ENCODE measurements around the gene CNPY1. TPM values are rescaled to one million over a fixed set of nuclear protein-coding genes. Genes with fewer than 3 reads are reported as not detected.

Gene CNPY1
- total RNA-seq, 2 donors from 2014 or later, result 0.33 TPM; not detected in 1

DNA sequence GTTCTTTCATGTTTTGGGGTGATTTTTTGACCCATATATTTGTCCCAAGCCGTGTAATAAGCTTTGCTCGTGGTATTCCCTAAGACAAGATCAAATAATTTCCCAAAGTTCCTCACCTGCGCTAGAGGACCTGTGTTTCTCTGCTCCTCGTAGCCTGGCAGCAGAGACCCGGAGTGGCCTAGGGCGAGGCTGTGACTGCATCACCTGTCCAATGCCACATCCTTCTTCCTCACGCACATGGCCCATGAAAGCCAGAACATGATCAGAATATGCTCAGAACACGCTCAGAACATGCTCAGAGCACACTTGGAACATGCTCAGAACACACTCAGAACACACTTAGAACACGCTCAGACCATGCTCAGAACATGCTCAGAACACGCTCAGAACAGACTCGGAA is 64.6 kb downstream of the CNPY1 start:
- Histone ChIP-seq H3K4me1 (ENCODE audit: control insufficient read depth, insufficient read depth, low read length) (no peaks in the 10 kb centered on the region), H3K36me3 (ENCODE audit: control insufficient read depth, insufficient read depth, low read length) (no peaks in the 10 kb centered on the region), H3K27ac (ENCODE audit: low read depth, low read length) (no peak overlapping the region), H3K9me3 (ENCODE audit: control insufficient read depth, low read length) (no peaks in the 10 kb centered on the region), H3K9ac (ENCODE audit: extremely low read depth, low read length, poor library complexity, severe bottlenecking) (no peak overlapping the region), H3K27me3 (ENCODE audit: control insufficient read depth, insufficient read depth, low read length, poor library complexity, severe bottlenecking) (peaks cover 86% of the 10 kb centered on the region), H3K4me3 (ENCODE audit: low read length) (no peak overlapping the region)
- no peak for DNase-seq
- Mint-ChIP-seq H3K36me3 (ENCODE audit: low read depth) (no peaks in the 10 kb centered on the region), H3K9me3 (no peaks in the 10 kb centered on the region), H3K27me3 (ENCODE audit: insufficient read depth) (peaks cover 86% of the 10 kb centered on the region), H3K4me3 (no peak overlapping the region), H3K27ac (no peak overlapping the region), H3K4me1 (peaks cover 3% of the 10 kb centered on the region)
- 90 to 98% methylated on average over 7 to 11 of the region's 11 CpGs for WGBS, 2 experiments (ENCODE audit: insufficient coverage in 1 of 2, insufficient read length in 1 of 2)
- TF ChIP-seq, protein P1, sequence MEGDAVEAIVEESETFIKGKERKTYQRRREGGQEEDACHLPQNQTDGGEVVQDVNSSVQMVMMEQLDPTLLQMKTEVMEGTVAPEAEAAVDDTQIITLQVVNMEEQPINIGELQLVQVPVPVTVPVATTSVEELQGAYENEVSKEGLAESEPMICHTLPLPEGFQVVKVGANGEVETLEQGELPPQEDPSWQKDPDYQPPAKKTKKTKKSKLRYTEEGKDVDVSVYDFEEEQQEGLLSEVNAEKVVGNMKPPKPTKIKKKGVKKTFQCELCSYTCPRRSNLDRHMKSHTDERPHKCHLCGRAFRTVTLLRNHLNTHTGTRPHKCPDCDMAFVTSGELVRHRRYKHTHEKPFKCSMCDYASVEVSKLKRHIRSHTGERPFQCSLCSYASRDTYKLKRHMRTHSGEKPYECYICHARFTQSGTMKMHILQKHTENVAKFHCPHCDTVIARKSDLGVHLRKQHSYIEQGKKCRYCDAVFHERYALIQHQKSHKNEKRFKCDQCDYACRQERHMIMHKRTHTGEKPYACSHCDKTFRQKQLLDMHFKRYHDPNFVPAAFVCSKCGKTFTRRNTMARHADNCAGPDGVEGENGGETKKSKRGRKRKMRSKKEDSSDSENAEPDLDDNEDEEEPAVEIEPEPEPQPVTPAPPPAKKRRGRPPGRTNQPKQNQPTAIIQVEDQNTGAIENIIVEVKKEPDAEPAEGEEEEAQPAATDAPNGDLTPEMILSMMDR (conservative IDR thresholded peaks at IDR 0.05), result no peak

DNA sequence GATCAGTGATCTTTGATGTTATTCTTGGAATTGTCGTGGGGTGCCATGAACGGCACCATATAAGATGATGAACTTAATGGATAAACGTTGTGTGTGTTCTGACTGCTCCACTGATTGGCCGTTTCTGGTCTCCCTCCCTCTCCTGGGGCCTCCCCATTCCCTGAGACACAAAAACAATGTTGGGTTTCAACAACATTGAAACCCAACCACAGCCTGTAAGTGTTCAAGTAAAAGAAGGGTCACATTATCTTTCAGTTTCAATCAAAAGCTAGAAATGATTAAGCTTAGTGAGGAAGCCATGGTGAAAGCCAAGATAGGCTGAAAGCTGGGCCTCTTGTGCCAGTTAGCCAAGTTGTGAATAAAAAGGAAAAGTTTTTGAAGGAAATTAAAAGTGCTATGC is 68.9 kb downstream of the CNPY1 start:
- H3K9ac ChIP-seq (ENCODE audit: extremely low read depth, low read length, poor library complexity, severe bottlenecking), result no peak overlapping the region
- Mint-ChIP-seq H3K9me3 (no peaks in the 10 kb centered on the region), H3K27me3 (ENCODE audit: insufficient read depth) (peaks cover 91% of the 10 kb centered on the region), H3K36me3 (ENCODE audit: low read depth) (no peaks in the 10 kb centered on the region), H3K4me3 (no peak overlapping the region), H3K27ac (no peak overlapping the region), H3K4me1 (no peaks in the 10 kb centered on the region)
- no peaks in the 10 kb centered on the region for H3K9me3 ChIP-seq (ENCODE audit: control insufficient read depth, low read length)
- no peaks in the 10 kb centered on the region for H3K4me1 ChIP-seq (ENCODE audit: control insufficient read depth, insufficient read depth, low read length)
- no peak overlapping the region for H3K4me3 ChIP-seq (ENCODE audit: low read length)
- H3K27me3 ChIP-seq (ENCODE audit: control insufficient read depth, insufficient read depth, low read length, poor library complexity, severe bottlenecking), result peaks cover 94% of the 10 kb centered on the region
- no peak for DNase-seq
- no peak overlapping the region for H3K27ac ChIP-seq (ENCODE audit: low read depth, low read length)
- WGBS, 2 experiments (ENCODE audit: insufficient coverage in 1 of 2, insufficient read length in 1 of 2), result 73 to 77% methylated on average over 3 to 4 of the region's 4 CpGs
- TF ChIP-seq, protein P1 (conservative IDR thresholded peaks at IDR 0.05), result no peak
- no peaks in the 10 kb centered on the region for H3K36me3 ChIP-seq (ENCODE audit: control insufficient read depth, insufficient read depth, low read length)

DNA sequence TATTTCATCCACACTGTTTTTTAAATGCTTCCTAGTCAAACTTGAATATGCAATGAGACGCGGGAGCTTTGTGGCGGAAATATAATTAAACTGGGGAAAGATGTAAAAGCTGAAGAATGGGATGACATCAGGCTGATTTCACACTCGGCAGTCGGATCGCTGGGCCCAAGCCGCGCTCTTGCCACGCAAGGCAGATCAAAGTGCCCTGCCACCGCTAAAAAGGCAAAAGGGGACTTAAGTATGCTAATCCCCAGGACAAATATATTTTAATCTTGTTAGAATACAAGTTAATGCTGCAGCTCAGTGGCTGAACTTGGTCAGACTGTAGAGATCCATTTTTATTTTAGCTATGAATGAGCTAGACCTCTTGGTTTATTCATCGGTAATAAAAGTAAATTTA is 74.6 kb downstream of the CNPY1 start:
- no peaks in the 10 kb centered on the region for H3K36me3 ChIP-seq (ENCODE audit: control insufficient read depth, insufficient read depth, low read length)
- TF ChIP-seq, protein P1 (conservative IDR thresholded peaks at IDR 0.05), result no peak
- Mint-ChIP-seq H3K27ac (no peak overlapping the region), H3K36me3 (ENCODE audit: low read depth) (no peaks in the 10 kb centered on the region), H3K9me3 (no peaks in the 10 kb centered on the region), H3K4me3 (no peak overlapping the region), H3K27me3 (ENCODE audit: insufficient read depth) (peaks cover 100% of the 10 kb centered on the region), H3K4me1 (peaks cover 14% of the 10 kb centered on the region)
- H3K9ac ChIP-seq (ENCODE audit: extremely low read depth, low read length, poor library complexity, severe bottlenecking), result no peak overlapping the region
- H3K4me3 ChIP-seq (ENCODE audit: low read length), result no peak overlapping the region
- H3K4me1 ChIP-seq (ENCODE audit: control insufficient read depth, insufficient read depth, low read length), result peaks cover 4% of the 10 kb centered on the region
- WGBS, 2 experiments (ENCODE audit: insufficient coverage in 1 of 2, insufficient read length in 1 of 2), result 0 to 7% methylated on average over 10 to 11 of the region's 11 CpGs
- peaks cover 100% of the 10 kb centered on the region for H3K27me3 ChIP-seq (ENCODE audit: control insufficient read depth, insufficient read depth, low read length, poor library complexity, severe bottlenecking)
- H3K27ac ChIP-seq (ENCODE audit: low read depth, low read length), result peak overlapping the region; percentile 71
- DNase-seq, result peak; percentile 63
- H3K9me3 ChIP-seq (ENCODE audit: control insufficient read depth, low read length), result no peaks in the 10 kb centered on the region
